Epithelial cell of proximal tubule (primary cell): ENCODE results near the gene MAPKAP1. TPM values are rescaled to one million over a fixed set of nuclear protein-coding genes. Genes with fewer than 3 reads are reported as not detected.
"Not testable (repeated sequence)": the region's sequence is repeated elsewhere in the genome, so short reads cannot be mapped to it uniquely, and the experiment has no call there.

Experiments
- DNase-seq: peaks from one replicate; pipeline ENCODE4 v3.0.0-alpha.2; 2011; ENCODE audit warnings: low read depth
- H3K4me3 ChIP-seq: 2 replicates; pipeline ENCODE4 v1.5.1; 2011; ENCODE audit warnings: low read depth, mild to moderate bottlenecking, low read length
- total RNA-seq: library from RNA; depleted of rRNA; stranded (reverse); fragments of >200 nt; gene quantifications from 2 replicates; pipeline ENCODE4 v1.2.3, GENCODE V29; 2015
- TF ChIP-seq, protein P1 (sequence below): conservative IDR thresholded peaks from 2 replicates; pipeline ENCODE4 v1.5.1; 2012; ENCODE audit warnings: low read depth, mild to moderate bottlenecking, low read length

The MAPKAP1 gene
- total RNA-seq, 1 donor from 2014 or later, result 100 TPM

DNA sequence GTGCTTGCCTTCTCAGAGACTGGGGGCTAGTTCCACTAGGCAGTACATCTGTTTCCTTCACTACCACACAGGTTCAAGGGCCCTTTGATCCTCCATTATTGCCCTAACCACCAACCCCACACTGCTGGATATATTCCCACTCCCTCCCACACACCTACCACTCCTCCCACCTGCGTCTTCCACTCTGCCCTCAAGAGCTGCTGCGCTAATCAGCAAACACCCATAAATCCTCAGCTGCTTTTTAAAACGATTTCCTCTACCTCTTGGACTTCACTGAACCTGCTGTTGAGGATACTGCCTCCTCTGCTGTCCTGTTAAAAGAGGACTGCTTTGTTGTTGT, 120.9 kb downstream of the MAPKAP1 start:
- DNase-seq, result no peak
- TF ChIP-seq, protein P1, sequence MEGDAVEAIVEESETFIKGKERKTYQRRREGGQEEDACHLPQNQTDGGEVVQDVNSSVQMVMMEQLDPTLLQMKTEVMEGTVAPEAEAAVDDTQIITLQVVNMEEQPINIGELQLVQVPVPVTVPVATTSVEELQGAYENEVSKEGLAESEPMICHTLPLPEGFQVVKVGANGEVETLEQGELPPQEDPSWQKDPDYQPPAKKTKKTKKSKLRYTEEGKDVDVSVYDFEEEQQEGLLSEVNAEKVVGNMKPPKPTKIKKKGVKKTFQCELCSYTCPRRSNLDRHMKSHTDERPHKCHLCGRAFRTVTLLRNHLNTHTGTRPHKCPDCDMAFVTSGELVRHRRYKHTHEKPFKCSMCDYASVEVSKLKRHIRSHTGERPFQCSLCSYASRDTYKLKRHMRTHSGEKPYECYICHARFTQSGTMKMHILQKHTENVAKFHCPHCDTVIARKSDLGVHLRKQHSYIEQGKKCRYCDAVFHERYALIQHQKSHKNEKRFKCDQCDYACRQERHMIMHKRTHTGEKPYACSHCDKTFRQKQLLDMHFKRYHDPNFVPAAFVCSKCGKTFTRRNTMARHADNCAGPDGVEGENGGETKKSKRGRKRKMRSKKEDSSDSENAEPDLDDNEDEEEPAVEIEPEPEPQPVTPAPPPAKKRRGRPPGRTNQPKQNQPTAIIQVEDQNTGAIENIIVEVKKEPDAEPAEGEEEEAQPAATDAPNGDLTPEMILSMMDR, result no peak
- no peak overlapping the region for H3K4me3 ChIP-seq

DNA sequence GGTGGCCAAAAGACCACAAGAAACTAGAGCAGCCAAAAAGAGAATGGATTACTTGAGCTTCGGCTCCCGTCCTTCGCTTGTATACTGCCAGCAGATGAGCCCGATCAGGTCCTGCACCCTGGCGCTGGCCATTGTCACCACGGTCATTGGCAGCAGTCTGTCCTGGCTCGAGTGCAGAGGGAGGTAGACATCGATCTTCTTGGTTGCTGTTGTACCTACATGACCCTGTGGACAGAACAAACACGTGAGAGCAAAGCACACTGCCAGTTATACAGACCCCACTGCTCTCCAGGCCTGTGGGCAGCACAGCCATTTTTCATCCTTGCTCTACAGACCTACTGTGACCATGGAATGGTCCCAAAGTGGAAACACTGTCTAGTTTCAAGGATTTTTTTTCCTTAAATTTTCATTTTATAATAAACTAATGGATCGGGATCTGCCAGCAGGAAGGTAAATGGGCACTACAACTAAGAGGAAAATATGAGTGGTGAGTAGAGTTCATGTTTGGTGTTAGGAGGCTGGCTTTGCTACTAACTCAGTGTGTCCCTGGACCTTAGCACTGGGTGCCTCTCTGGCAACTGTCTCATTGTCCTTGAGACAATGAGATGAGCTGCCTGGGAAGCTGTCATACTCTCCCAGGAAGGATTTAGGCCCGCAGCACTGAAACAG, 121.4 kb downstream of the MAPKAP1 start:
- H3K4me3 ChIP-seq, result no peak overlapping the region
- no peak for DNase-seq
- TF ChIP-seq, protein P1, result no peak

DNA sequence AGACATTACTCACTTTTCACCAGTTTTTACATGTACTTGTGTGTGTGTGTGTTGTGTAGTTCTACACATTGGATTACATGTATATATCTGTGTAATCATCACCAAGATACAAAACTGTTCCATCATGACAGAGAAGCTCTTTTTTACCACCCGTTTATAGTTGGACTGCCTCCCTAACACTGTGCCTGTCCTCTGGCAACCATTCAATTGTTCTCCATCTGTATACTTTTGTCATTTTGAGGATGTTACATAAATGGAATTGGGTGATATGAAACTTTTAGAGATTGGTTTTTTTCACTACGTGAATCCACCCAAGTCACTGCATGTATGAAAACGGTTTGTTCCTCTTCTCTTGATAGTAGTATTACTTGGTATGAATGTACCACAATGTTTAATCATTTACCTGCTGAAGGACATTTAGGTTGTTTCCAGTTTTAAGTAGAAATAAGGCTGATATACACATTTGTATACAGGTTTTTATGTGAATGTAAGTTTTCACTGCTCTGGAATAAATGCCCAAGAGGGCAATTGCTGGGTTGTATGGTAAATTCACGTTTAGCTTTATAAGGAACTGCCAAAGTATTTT, 126.2 kb downstream of the MAPKAP1 start:
- no peak overlapping the region for H3K4me3 ChIP-seq
- DNase-seq, result no peak

DNA sequence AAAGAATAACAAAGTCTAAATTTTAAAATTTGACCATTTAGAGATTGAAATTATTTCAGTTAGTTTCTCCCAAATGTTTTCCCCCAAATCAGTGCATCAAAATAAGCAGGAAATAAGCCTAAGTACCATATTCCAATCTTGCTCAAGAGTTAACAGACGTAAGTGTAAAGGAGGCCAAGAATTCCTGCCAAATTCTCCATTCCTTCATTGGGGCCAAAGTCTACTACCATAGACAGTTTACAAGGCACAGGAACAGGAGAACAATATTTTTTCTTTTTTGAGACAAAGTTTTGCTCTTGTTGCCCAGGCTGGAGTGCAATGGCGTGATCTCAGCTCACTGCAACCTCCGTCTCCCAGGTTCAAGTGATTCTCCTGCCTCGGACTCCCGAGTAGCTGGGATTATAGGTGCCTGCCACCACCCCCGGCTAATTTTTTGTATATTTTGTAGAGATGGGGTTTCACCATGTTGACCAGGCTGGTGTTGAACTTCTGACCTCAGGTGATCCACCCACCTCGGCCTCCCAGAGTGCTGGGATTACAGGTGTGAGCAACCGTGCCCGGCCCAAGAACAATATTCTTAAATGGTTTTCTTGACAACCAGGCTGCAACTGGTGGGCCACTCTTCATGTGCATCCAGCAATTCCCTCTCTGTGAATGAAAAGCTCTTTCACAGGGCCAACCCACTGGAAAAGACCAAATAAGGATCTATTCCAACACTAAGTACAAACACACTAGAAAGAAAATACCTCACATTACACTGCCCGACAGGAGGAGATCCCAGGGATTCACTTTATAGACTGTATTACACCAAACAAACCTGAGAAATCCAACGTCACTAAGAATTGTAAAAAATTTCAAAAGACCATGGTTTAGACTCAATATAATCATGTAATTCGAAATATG, 127.7 kb downstream of the MAPKAP1 start:
- TF ChIP-seq, protein P1, result no peak
- H3K4me3 ChIP-seq, result no peak overlapping the region
- no peak for DNase-seq

More for the DNA sequence above, 126.2 kb downstream of the MAPKAP1 start:
- TF ChIP-seq, protein P1, result no peak

GRCh38 chr9:125574126-125574877, 132.7 kb downstream of the MAPKAP1 start:
- TF ChIP-seq, protein P1, result no peak
- H3K4me3 ChIP-seq, result no peak overlapping the region
- DNase-seq, result no peak

GRCh38 chr9:125572461-125572860, 134.5 kb downstream of the MAPKAP1 start:
- DNase-seq, H3K4me3 ChIP-seq: not testable (repeated sequence)

GRCh38 chr9:125571824-125572223, 135.2 kb downstream of the MAPKAP1 start:
- not testable (repeated sequence) for H3K4me3 ChIP-seq, DNase-seq
